ENCODE results near the gene CATSPER1. TPM values are rescaled to one million over a fixed set of nuclear protein-coding genes. Genes with fewer than 3 reads are reported as not detected.
A peak's percentile ranks its signal among the peaks of the same experiment; 100 is the strongest.

Gene CATSPER1
- polyA plus RNA-seq, 1 experiment, result 0.69 TPM

DNA sequence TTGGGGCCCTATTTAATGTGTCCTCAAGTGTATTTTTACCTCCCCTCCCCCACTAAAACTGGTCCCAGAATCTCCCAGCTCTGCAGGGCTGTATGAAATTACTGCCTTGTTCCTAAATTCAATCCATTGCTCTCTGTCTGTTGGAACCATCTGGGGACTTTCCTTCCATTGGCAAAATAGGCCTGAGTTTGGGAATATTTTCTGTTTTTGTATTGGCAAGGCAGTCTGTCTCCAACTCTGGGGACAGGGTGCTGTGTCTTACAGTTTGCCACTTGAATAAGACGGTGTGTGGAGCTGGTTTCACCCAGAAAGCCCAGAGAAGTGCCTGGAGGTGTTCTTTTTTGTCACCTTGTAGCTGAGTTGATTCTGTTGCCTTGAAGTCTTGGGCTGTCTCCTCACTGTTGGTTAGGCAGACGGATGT lies 45.1 kb upstream of the CATSPER1 start:
- H3K4me3 ChIP-seq (ENCODE audit: low read depth, low read length), result peak overlapping the region; percentile 84
- DNase-seq (ENCODE audit: low read depth), result no peak
- peaks cover 23% of the 10 kb centered on the region for H3K36me3 ChIP-seq (ENCODE audit: control insufficient read depth, insufficient read depth, low read length)
- ChIA-PET CTCF (interaction anchor here (0.8 to 5.2 kb wide), 7 partner anchors 8 to 154 kb away, joined by 3 to 125 read pairs (median 7); partner anchors contain the start of gene SF3B2), POLR2A (no interaction called here)
- no peaks in the 10 kb centered on the region for H3K27me3 ChIP-seq (ENCODE audit: control insufficient read depth, insufficient read depth, low read length)
- TF ChIP-seq, protein P1, sequence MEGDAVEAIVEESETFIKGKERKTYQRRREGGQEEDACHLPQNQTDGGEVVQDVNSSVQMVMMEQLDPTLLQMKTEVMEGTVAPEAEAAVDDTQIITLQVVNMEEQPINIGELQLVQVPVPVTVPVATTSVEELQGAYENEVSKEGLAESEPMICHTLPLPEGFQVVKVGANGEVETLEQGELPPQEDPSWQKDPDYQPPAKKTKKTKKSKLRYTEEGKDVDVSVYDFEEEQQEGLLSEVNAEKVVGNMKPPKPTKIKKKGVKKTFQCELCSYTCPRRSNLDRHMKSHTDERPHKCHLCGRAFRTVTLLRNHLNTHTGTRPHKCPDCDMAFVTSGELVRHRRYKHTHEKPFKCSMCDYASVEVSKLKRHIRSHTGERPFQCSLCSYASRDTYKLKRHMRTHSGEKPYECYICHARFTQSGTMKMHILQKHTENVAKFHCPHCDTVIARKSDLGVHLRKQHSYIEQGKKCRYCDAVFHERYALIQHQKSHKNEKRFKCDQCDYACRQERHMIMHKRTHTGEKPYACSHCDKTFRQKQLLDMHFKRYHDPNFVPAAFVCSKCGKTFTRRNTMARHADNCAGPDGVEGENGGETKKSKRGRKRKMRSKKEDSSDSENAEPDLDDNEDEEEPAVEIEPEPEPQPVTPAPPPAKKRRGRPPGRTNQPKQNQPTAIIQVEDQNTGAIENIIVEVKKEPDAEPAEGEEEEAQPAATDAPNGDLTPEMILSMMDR (IDR thresholded peaks at IDR 0.05; ENCODE audit: insufficient read depth, low read depth, low read length), result no peak

DNA sequence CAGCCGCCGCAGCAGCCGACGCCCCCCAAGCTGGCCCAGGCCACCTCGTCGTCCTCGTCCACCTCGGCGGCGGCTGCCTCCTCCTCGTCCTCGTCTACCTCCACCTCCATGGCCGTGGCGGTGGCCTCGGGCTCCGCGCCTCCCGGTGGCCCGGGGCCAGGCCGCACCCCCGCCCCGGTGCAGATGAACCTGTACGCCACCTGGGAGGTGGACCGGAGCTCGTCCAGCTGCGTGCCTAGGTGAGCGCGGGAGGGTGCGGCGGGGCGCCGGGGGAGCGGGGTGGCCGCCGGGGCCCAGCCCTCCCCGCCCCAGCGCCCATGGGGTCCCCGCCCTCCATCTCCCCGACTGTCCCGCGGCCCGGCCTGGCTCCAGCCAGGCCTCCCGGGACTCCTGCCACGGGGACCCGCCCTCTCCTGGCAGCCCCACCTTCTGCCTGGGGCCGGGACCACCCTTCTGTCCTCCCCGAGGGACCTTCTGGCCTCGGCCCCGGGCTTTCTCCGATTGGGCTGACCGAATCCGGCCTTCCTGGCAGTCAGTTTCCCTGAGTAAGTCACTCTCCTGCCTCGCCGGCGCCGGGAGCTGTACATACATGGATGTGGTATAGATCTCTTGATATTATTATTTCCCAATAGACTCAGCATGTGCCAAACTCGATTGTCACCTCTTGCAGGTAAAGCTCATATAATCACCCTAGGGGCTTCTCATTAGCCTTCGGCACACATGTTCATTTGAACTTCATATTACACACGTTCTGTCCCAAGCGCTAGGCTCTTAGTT lies 44.5 kb upstream of the CATSPER1 start:
- Histone ChIP-seq H3K36me3 (ENCODE audit: control insufficient read depth, insufficient read depth, low read length) (peaks cover 23% of the 10 kb centered on the region), H3K27me3 (ENCODE audit: control insufficient read depth, insufficient read depth, low read length) (no peaks in the 10 kb centered on the region), H3K4me3 (ENCODE audit: low read depth, low read length) (peak overlapping the region; percentile 84)
- CTCF ChIA-PET, result interaction anchor here (0.8 to 5.2 kb wide), 9 partner anchors 9 to 155 kb away, joined by 3 to 125 read pairs (median 7); partner anchors contain the start of gene SF3B2
- TF ChIP-seq, protein P1 (IDR thresholded peaks at IDR 0.05; ENCODE audit: insufficient read depth, low read depth, low read length), result no peak
- POLR2A ChIA-PET, result no interaction called here
- DNase-seq (ENCODE audit: low read depth), result no peak

DNA sequence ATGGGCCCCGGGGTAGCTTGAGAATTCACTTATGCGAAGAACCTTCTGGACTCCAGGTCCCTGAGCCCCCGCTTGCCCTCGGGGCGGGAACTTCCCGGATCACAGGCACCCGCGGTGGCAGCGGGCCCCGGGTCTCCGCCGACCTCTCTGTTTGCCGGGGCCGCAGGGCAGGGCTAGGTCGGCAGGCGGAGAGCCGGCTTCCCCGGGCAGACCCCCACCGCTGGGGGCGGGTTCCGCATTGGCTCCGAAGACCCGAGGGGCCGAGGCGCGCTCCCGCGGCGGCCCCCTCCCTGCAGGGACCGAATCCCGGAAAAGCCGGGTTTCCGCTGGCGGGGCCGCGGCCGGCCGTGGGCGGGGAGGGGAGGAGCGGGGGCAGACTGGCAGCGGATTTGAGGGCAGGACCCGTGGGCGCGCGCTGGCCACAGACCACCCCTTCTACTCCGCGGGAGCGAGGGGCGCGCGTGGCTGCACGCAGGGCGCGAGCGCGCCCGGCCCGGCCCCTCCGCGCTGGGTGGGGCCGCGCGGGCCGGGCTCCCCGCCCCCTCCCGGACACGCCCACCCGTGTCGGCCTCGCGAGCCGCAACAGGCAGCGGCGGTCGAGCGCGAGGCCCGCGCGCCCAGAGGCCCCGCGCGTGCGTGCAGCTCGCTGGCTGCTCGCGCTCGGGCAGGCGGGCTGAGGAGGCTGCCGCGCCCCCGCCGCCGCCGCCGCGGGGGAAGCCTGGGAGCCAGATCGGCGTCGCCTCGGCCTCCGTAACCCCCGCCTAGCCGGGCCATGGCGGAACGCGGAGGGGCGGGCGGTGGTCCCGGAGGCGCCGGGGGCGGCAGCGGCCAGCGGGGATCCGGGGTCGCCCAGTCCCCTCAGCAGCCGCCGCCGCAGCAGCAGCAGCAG lies 43.7 kb upstream of the CATSPER1 start, which contains the start of gene PACS1:
TSS of gene PACS1 (plus strand) at position 558 of the 889 bp plus-strand sequence. CDS start at position 773, 215 bp downstream.
- TF ChIP-seq, protein P1 (IDR thresholded peaks at IDR 0.05; ENCODE audit: insufficient read depth, low read depth, low read length), result no peak
- peak within 1 kb of the TSS; percentile 84 for H3K4me3 ChIP-seq (ENCODE audit: low read depth, low read length)
- peaks cover 24% of the 10 kb centered on the region for H3K36me3 ChIP-seq (ENCODE audit: control insufficient read depth, insufficient read depth, low read length)
- peak; percentile 26 for DNase-seq (ENCODE audit: low read depth)
- POLR2A ChIA-PET, result interaction anchor here (0.7 kb wide), 1 partner anchor 195 kb away, joined by 3 read pairs; no protein-coding TSS in a partner anchor
- no peaks in the 10 kb centered on the region for H3K27me3 ChIP-seq (ENCODE audit: control insufficient read depth, insufficient read depth, low read length)
- CTCF ChIA-PET, result interaction anchor here (0.7 to 5.2 kb wide), 12 partner anchors 9 to 290 kb away, joined by 3 to 125 read pairs (median 8); partner anchors contain the start of gene SF3B2

DNA sequence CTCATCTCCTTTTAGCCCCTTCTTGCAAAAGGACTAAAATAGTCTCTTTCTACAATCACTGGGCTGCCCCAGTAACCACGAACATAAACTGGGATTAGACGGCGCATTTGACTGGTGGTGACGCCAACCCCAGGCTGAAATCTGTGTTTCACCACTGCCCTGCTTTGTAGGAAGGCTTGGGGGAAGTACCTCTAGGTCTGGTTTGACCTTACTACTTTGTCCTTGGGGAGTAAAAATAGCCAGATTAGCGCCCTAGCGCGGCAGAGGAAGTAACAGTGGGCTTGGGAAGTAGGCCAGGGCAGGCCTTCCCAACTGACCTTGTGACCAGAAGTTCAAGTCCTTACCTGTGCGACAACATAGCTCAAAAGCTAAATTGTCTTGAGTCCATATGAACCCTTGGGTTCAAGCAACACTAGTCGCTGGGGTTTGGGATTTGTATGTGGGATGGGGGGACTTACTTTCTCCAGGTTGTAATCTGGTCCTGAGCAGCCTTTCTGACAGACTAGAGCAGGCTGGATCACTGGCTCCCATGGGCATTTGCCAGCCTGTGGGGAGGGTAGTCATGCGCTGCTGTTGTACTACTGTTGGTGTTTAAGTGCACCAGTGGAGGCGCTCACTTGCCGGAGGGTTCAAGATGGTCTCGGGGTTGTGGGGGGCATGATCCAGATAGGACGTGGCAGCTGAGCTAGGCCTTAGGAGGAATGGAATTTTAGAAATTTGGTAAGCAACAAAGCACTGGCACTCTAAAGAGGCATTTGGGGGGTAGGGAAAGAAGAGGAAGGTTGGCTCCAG lies 42.8 kb upstream of the CATSPER1 start:
- ChIA-PET CTCF (interaction anchor here (0.7 to 5.2 kb wide), 20 partner anchors 10 to 289 kb away, joined by 3 to 125 read pairs (median 4); partner anchors contain the start of gene SF3B2), POLR2A (interaction anchor here (0.7 kb wide), 1 partner anchor 196 kb away, joined by 3 read pairs; no protein-coding TSS in a partner anchor)
- Histone ChIP-seq H3K4me3 (ENCODE audit: low read depth, low read length) (peak overlapping the region; percentile 48), H3K27me3 (ENCODE audit: control insufficient read depth, insufficient read depth, low read length) (no peaks in the 10 kb centered on the region), H3K36me3 (ENCODE audit: control insufficient read depth, insufficient read depth, low read length) (peaks cover 24% of the 10 kb centered on the region)
- DNase-seq (ENCODE audit: low read depth), result no peak
- TF ChIP-seq, protein P1 (IDR thresholded peaks at IDR 0.05; ENCODE audit: insufficient read depth, low read depth, low read length), result peak; percentile 34; the same call in 1 of the 2 replicates

All from BJ (cell line).